ENCODE measurements around the gene ADARB2.
"Not testable (repeated sequence)": the region's sequence is repeated elsewhere in the genome, so short reads cannot be mapped to it uniquely, and the experiment has no call there.

The ADARB2 gene

GRCh38 chr10:1173091-1173490 lies 564.2 kb downstream of the ADARB2 start:
- no peak for DNase-seq

- DNase-seq = no peak
Measured at GRCh38 chr10:1172256-1172984, 564.9 kb downstream of the ADARB2 start.

GRCh38 chr10:1171586-1171985 lies 565.7 kb downstream of the ADARB2 start:
- no peak for DNase-seq

GRCh38 chr10:1171182-1171581 lies 566.1 kb downstream of the ADARB2 start:
- DNase-seq = no peak

GRCh38 chr10:1170867-1171180 lies 566.5 kb downstream of the ADARB2 start:
- no peak for DNase-seq

- DNase-seq = no peak
Measured at GRCh38 chr10:1169981-1170866, 567.1 kb downstream of the ADARB2 start.

- no peak for DNase-seq
Measured at GRCh38 chr10:1169186-1169885, 568.0 kb downstream of the ADARB2 start.

GRCh38 chr10:1168763-1169162 lies 568.6 kb downstream of the ADARB2 start:
- DNase-seq = no peak

- DNase-seq = no peak
Measured at GRCh38 chr10:1166828-1167275, 570.5 kb downstream of the ADARB2 start.

GRCh38 chr10:1166101-1166827 lies 571.1 kb downstream of the ADARB2 start:
- DNase-seq = no peak

GRCh38 chr10:1163831-1164230 lies 573.5 kb downstream of the ADARB2 start:
- DNase-seq = no peak

- DNase-seq = no peak
Measured at GRCh38 chr10:1163204-1163660, 574.1 kb downstream of the ADARB2 start.

GRCh38 chr10:1162481-1163203 lies 574.7 kb downstream of the ADARB2 start:
- DNase-seq = no peak

- DNase-seq = not testable (repeated sequence)
Measured at GRCh38 chr10:1161315-1161673, 576.0 kb downstream of the ADARB2 start.

- DNase-seq = no peak
Measured at GRCh38 chr10:1160561-1161314, 576.6 kb downstream of the ADARB2 start.

GRCh38 chr10:1159131-1160061 lies 577.9 kb downstream of the ADARB2 start:
- DNase-seq = no peak

GRCh38 chr10:1158536-1158935 lies 578.8 kb downstream of the ADARB2 start:
- DNase-seq = not testable (repeated sequence)

GRCh38 chr10:1158066-1158465 lies 579.3 kb downstream of the ADARB2 start:
- DNase-seq = no peak

GRCh38 chr10:1157615-1157933 lies 579.8 kb downstream of the ADARB2 start:
- DNase-seq = no peak

GRCh38 chr10:1156921-1157614 lies 580.3 kb downstream of the ADARB2 start:
- no peak for DNase-seq

Data from DMS 273 treated with DMSO at 0.1 percent for 48 hours (cell line).